ENCODE measurements around the gene DPY19L3.

DNA sequence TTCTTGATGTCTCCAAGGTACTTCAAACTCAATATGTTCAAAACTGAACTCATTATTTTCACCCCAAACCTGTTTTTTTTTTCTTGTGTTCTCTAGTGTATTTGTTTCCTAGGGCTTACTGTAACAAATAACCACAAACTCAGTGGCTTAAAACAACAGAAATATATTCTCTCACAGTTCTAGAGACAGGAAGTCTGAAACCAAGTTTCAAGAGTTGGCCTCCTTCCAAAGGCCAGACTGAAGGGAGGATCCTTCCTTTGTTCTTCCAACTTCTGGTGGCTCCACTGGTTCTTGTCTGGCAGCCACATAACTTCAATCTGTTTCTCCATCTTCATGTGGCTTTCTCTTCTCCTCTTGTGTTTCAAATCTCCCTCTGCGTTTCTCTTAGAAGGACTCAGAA is 113.5 kb downstream of the DPY19L3 start:
- TF ChIP-seq, protein P1, sequence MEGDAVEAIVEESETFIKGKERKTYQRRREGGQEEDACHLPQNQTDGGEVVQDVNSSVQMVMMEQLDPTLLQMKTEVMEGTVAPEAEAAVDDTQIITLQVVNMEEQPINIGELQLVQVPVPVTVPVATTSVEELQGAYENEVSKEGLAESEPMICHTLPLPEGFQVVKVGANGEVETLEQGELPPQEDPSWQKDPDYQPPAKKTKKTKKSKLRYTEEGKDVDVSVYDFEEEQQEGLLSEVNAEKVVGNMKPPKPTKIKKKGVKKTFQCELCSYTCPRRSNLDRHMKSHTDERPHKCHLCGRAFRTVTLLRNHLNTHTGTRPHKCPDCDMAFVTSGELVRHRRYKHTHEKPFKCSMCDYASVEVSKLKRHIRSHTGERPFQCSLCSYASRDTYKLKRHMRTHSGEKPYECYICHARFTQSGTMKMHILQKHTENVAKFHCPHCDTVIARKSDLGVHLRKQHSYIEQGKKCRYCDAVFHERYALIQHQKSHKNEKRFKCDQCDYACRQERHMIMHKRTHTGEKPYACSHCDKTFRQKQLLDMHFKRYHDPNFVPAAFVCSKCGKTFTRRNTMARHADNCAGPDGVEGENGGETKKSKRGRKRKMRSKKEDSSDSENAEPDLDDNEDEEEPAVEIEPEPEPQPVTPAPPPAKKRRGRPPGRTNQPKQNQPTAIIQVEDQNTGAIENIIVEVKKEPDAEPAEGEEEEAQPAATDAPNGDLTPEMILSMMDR (IDR thresholded peaks at IDR 0.05), result no peak
- TF ChIP-seq EP300 (IDR thresholded peaks at IDR 0.05; ENCODE audit: borderline replicate concordance in 1 of 2, low read depth in 1 of 2, low read length in 1 of 2) (no peak), RAD21 (IDR thresholded peaks at IDR 0.05; ENCODE audit: low read length) (no peak), POLR2AphosphoS5 (IDR thresholded peaks at IDR 0.05; ENCODE audit: low read depth, low read length) (no peak), JUND (IDR thresholded peaks at IDR 0.05) (no peak), GABPA (IDR thresholded peaks at IDR 0.05; ENCODE audit: low read depth) (no peak), SMC3 (IDR thresholded peaks at IDR 0.05; ENCODE audit: low read depth, low read length) (no peak), EZH2phosphoT487 (IDR thresholded peaks at IDR 0.05; ENCODE audit: borderline replicate concordance, low read depth) (no peak), MXI1 (IDR thresholded peaks at IDR 0.05; ENCODE audit: low read depth, low read length) (no peak)
- TF ChIP-seq, protein P2, sequence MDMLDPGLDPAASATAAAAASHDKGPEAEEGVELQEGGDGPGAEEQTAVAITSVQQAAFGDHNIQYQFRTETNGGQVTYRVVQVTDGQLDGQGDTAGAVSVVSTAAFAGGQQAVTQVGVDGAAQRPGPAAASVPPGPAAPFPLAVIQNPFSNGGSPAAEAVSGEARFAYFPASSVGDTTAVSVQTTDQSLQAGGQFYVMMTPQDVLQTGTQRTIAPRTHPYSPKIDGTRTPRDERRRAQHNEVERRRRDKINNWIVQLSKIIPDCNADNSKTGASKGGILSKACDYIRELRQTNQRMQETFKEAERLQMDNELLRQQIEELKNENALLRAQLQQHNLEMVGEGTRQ (IDR thresholded peaks at IDR 0.05; ENCODE audit: borderline replicate concordance, low read depth, low read length), result no peak
- TF ChIP-seq, protein P3, sequence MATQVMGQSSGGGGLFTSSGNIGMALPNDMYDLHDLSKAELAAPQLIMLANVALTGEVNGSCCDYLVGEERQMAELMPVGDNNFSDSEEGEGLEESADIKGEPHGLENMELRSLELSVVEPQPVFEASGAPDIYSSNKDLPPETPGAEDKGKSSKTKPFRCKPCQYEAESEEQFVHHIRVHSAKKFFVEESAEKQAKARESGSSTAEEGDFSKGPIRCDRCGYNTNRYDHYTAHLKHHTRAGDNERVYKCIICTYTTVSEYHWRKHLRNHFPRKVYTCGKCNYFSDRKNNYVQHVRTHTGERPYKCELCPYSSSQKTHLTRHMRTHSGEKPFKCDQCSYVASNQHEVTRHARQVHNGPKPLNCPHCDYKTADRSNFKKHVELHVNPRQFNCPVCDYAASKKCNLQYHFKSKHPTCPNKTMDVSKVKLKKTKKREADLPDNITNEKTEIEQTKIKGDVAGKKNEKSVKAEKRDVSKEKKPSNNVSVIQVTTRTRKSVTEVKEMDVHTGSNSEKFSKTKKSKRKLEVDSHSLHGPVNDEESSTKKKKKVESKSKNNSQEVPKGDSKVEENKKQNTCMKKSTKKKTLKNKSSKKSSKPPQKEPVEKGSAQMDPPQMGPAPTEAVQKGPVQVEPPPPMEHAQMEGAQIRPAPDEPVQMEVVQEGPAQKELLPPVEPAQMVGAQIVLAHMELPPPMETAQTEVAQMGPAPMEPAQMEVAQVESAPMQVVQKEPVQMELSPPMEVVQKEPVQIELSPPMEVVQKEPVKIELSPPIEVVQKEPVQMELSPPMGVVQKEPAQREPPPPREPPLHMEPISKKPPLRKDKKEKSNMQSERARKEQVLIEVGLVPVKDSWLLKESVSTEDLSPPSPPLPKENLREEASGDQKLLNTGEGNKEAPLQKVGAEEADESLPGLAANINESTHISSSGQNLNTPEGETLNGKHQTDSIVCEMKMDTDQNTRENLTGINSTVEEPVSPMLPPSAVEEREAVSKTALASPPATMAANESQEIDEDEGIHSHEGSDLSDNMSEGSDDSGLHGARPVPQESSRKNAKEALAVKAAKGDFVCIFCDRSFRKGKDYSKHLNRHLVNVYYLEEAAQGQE (IDR thresholded peaks at IDR 0.05; ENCODE audit: low read depth, low read length), result no peak
- TF ChIP-seq, protein P4, sequence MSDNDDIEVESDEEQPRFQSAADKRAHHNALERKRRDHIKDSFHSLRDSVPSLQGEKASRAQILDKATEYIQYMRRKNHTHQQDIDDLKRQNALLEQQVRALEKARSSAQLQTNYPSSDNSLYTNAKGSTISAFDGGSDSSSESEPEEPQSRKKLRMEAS (IDR thresholded peaks at IDR 0.05; ENCODE audit: low read depth), result no peak
- TF ChIP-seq, protein P5, sequence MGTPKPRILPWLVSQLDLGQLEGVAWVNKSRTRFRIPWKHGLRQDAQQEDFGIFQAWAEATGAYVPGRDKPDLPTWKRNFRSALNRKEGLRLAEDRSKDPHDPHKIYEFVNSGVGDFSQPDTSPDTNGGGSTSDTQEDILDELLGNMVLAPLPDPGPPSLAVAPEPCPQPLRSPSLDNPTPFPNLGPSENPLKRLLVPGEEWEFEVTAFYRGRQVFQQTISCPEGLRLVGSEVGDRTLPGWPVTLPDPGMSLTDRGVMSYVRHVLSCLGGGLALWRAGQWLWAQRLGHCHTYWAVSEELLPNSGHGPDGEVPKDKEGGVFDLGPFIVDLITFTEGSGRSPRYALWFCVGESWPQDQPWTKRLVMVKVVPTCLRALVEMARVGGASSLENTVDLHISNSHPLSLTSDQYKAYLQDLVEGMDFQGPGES (IDR thresholded peaks at IDR 0.05; ENCODE audit: low read depth, low read length), result no peak

All from SK-N-SH (cell line).